Measurements from ENCODE around the gene CEP192. TPM values are rescaled to one million over a fixed set of nuclear protein-coding genes. Genes with fewer than 3 reads are reported as not detected.

The CEP192 gene
- total and polyA plus RNA-seq, 10 of the 15 experiments (the other 5 are each of a cell fraction or from before 2014, with no cell fraction given) = 15.4 to 58.2 (median 29.6) TPM

DNA sequence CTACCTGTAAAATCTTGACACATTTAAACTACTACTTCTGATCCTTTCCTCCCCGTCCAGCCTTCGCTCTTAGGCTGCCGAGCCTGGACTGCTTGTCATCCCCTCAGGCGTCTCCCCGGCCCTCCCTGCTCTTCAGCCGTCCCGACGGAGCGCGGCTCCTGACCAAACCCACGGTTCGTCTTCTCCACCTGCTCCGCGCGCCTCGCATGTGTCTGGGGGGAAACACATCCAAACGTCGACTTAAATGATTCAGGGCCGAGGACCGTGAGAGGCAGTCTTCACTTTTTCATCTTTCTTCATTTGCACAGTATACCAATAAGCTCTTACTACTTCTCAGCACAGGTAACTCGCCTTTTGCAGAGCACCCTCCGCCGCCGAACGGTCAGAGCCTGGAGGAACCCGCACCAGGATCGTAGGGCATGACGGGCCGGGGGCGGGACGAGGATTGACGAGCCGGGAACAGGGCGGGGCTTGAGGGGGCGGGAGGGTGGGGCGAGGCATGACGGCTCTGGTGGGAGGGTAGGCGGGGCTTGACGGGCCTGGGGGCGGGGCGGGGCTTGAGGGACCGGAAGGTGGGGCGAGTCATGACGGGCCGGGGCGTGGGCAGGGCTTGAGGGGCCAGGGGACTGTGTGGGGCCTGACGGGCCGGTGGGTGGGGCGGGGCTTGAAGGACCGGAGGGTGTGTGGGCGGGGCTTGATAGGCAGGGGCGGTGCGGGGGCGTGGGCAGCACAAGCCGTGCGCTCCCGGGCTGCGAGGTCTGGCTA is 43.7 kb upstream of the CEP192 start, which contains the start of gene SEH1L (continued):
- TF ChIP-seq PAX8 (IDR thresholded peaks at IDR 0.05) (no peak), CEBPB (IDR thresholded peaks at IDR 0.05; ENCODE audit: borderline replicate concordance in 1 of 2, low read depth in 2 of 2, low read length in 2 of 2) (no peak), SIN3A (IDR thresholded peaks at IDR 0.05; ENCODE audit: low read depth, low read length) (0 out of 2 replicates have a peak, but pooled peaks have one; percentile 18), CREB1 (IDR thresholded peaks at IDR 0.05; ENCODE audit: low read depth) (peak; percentile 32; the same call in 1 of the 2 replicates), BACH1 (IDR thresholded peaks at IDR 0.05; ENCODE audit: borderline replicate concordance) (peak; percentile 15; the same call in 1 of the 2 replicates), MLLT1 (IDR thresholded peaks at IDR 0.05) (0 out of 2 replicates have a peak, but pooled peaks have one; percentile 16), ASH2L (IDR thresholded peaks at IDR 0.05; ENCODE audit: borderline replicate concordance, low read depth) (no peak), PML (IDR thresholded peaks at IDR 0.05; ENCODE audit: low read length) (0 out of 2 replicates have a peak, but pooled peaks have one; percentile 10), MXI1 (IDR thresholded peaks at IDR 0.05; ENCODE audit: low read depth, low read length) (0 out of 2 replicates have a peak, but pooled peaks have one; percentile 42), CREM (IDR thresholded peaks at IDR 0.05; ENCODE audit: low read depth) (peak; percentile 46; the same call in 1 of the 2 replicates), IKZF2 (IDR thresholded peaks at IDR 0.05) (peak in 1 of 2 experiments; percentile 12; a peak in 1 of 4 replicates), CHD2 (IDR thresholded peaks at IDR 0.05; ENCODE audit: borderline replicate concordance, low read depth, low read length) (peak; percentile 41; the same call in 1 of the 2 replicates), MAX (IDR thresholded peaks at IDR 0.05; ENCODE audit: low read depth, low read length) (peak; percentile 51), TAF1 (IDR thresholded peaks at IDR 0.05; ENCODE audit: borderline replicate concordance, low read depth, low read length) (peak; percentile 19; the same call in 1 of the 2 replicates)
- TF ChIP-seq, protein P1, sequence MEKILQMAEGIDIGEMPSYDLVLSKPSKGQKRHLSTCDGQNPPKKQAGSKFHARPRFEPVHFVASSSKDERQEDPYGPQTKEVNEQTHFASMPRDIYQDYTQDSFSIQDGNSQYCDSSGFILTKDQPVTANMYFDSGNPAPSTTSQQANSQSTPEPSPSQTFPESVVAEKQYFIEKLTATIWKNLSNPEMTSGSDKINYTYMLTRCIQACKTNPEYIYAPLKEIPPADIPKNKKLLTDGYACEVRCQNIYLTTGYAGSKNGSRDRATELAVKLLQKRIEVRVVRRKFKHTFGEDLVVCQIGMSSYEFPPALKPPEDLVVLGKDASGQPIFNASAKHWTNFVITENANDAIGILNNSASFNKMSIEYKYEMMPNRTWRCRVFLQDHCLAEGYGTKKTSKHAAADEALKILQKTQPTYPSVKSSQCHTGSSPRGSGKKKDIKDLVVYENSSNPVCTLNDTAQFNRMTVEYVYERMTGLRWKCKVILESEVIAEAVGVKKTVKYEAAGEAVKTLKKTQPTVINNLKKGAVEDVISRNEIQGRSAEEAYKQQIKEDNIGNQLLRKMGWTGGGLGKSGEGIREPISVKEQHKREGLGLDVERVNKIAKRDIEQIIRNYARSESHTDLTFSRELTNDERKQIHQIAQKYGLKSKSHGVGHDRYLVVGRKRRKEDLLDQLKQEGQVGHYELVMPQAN (conservative IDR thresholded peaks at IDR 0.05) = peak; percentile 71; the same call in 1 of the 2 replicates
